G401 (cell line): ENCODE data around the gene ZNF641. TPM values are rescaled to one million over a fixed set of nuclear protein-coding genes. Genes with fewer than 3 reads are reported as not detected.
"Not testable (repeated sequence)": the region's sequence is repeated elsewhere in the genome, so short reads cannot be mapped to it uniquely, and the experiment has no call there.

Experiments
- DNase-seq: peaks from one replicate; pipeline ENCODE4 v3.0.0-alpha.2; 2015; ENCODE audit warnings: low spot score
- in situ Hi-C: cut with HindIII; loops from 2 replicates; pipeline ENCODE4 v1.10.0; 2016; ENCODE audit warnings: low sequenced_read_pairs, mixed read lengths
- total RNA-seq: library from RNA; depleted of rRNA; stranded (reverse); fragments of >200 nt; shearing (Covaris generic); gene quantifications from 2 replicates; pipeline ENCODE4 v1.2.3, GENCODE V29; 2014

Gene ZNF641
- total RNA-seq, 1 experiment from 2014 or later, result 12.7 TPM

DNA sequence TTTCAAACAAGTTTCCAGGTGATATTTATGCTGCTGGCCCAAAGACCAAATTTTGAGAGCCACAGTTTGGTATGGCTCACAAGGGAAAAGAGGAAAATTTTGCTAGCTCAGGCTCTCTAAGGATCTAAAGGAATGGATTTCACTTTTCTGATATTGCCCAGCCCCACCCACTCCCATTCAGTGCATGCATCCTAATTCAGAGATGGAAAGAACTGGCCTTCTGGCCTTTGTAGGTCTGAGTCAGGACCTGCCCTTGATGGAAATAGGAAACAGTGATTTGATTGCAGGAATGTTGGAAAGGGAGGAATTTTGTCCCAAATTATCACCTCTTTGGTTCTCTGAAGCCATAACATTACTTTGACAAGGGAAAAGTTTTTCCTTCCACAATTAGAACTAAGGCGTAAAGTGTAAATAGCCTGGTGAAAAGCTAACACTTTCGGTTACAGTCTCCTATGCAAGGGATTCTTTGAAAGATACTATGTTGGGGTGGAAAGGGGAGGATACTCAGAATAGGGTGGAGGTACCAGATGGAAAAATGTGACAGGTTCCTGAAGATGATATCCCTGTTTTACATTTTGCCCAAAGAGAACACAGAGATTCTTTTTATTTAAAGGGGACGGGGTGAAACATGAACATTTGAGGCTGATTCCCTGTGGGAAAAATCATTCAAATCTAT lies 11.1 kb downstream of the ZNF641 start:
- no peak for DNase-seq
- in situ Hi-C loops, result no loop called here

- no peak for DNase-seq
- in situ Hi-C loops, result no loop called here
Observed at GRCh38 chr12:48336564-48336963, 14.2 kb downstream of the ZNF641 start.

DNA sequence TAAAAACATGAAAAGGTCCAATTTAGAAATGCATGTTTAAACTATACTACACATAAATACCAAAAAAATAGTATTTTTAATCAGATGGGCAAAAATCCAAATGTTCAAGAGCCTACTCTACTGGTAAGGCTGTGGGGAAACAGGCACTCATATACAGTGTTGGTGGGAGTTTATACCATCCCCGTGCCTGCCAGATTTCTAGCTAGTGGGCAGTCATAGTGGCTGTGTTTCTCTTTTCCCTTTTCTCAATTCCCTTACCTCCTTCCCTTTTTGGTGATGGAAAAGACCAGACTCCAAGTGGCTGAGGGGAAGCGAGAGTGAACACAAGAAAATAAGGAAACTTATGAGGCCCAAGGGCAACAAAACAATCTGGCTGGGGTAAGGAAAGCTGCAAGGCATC lies 14.7 kb downstream of the ZNF641 start:
- in situ Hi-C loops, result no loop called here
- no peak for DNase-seq

GRCh38 chr12:48334808-48335207 lies 15.9 kb downstream of the ZNF641 start:
- no peak for DNase-seq
- in situ Hi-C loops, result no loop called here

DNA sequence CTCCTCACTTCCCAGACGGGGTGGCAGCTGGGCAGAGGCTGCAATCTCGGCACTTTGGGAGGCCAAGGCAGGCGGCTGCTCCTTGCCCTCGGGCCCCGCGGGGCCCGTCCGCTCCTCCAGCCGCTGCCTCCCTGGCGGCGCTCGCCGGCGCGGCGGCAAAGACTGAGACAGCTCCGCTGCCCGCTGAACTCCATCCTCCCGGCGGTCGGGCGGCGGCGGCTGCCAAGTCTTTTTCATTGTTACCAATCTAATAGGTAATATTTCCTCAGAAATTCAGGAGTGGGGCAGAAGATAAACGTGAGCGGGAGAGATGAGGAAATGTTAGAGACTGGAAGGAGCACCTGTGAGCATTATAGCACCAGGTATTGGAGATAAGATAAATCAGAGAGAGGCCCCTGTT lies 17.0 kb downstream of the ZNF641 start:
- DNase-seq, in situ Hi-C loops: not testable (repeated sequence)

DNA sequence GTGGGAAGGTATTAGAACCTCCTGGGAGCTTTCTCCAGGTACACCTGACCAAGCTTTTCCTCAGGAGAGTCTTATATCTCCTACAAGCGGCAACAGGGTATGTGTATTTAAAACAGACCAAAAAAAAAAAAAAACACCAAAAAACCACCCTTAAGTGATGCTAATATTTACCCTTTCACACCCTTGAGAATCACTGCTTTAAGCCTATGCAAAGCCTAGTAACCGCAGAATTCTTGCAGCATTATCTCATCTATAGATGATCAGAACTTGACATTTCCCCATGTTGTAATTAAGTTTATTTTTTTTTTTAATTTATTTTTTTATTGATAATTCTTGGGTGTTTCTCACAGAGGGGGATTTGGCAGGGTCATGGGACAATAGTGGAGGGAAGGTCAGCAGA lies 19.3 kb downstream of the ZNF641 start:
- no peak for DNase-seq
- in situ Hi-C loops, result no loop called here

GRCh38 chr12:48329199-48329939 lies 21.4 kb downstream of the ZNF641 start:
- in situ Hi-C loops, result no loop called here
- no peak for DNase-seq

DNA sequence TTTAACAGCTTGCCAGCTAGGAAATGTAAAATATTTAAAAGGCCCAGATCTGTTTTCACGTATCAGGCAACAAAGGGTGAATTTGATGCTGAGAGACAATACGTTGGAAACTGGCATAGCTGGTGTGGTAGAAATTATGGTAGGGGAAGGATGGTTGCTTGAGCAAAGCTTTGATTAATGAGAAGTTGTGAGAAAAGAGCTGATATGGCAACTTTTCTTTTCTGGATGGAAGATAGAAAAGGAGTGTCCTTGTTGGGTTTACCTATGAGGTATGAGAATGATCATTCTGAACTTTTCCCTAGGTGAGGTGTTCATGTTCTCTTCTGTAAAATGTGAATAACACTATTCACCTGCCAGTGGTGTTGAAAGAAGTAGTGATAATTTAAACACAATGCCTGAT lies 34.2 kb downstream of the ZNF641 start:
- in situ Hi-C loops, result no loop called here
- no peak for DNase-seq

GRCh38 chr12:48311313-48311712 lies 39.4 kb downstream of the ZNF641 start:
- DNase-seq, result no peak
- in situ Hi-C loops, result no loop called here

DNA sequence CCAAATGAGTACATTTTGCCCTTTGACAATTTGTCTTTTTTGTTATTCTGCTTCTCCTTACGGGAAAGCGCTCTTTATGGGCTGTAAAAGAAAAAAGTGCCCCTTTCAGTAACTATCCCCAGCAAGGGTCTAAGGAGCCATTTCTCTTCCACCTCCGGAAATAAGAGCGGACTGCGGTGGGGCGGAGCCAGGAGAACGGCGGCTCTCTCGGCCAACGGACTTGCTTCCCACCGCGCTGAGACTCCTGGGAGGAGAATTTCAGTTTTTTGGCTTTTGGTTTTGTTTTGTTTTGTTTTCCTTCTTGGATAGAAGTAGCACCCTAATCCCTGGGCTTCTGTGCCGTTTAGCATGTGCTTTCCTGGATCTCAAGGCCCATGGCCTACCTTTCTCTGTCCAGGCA lies 43.5 kb downstream of the ZNF641 start:
- no peak for DNase-seq
- in situ Hi-C loops, result no loop called here

DNA sequence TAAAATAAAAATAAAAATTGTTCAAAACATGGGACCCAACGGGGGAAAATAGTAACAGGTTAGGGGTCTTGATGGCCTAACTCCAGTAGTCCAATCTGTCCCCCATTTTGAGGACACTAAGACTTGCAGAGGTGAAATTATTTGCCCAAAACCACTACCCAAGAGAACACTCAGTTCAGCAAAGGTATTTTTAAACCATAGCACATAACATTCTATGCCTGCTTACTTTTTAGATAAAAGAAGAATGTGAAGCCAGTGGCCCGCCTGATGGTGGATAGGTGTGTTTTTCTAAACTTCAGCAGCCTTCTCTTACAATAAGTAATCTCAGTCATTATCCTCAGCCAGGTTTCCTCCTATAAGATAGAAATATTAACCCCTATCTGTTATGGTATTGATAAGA lies 45.5 kb downstream of the ZNF641 start:
- in situ Hi-C loops, result no loop called here
- no peak for DNase-seq

- no peak for DNase-seq
- in situ Hi-C loops, result no loop called here
Observed at GRCh38 chr12:48302161-48302911, 48.4 kb downstream of the ZNF641 start.

DNA sequence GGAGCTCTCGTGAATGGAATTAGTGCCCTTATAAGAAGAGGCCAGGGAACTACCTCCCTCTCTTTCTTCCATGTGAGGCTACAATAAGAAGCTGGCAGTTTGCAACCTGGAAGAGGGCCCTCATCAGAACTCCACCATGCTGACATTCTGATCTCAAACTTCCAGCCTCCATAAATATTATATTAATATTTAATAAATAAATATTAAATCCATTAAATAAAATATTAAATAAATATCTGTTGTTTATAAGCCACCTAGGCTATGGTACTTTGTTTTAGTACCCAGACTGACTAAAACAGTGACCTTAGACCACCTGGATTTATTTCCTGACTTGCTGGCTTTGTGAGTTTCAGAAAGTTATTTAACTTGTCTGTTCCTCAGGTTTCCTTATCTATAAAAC lies 49.9 kb downstream of the ZNF641 start:
- in situ Hi-C loops, result no loop called here
- DNase-seq, result no peak

DNA sequence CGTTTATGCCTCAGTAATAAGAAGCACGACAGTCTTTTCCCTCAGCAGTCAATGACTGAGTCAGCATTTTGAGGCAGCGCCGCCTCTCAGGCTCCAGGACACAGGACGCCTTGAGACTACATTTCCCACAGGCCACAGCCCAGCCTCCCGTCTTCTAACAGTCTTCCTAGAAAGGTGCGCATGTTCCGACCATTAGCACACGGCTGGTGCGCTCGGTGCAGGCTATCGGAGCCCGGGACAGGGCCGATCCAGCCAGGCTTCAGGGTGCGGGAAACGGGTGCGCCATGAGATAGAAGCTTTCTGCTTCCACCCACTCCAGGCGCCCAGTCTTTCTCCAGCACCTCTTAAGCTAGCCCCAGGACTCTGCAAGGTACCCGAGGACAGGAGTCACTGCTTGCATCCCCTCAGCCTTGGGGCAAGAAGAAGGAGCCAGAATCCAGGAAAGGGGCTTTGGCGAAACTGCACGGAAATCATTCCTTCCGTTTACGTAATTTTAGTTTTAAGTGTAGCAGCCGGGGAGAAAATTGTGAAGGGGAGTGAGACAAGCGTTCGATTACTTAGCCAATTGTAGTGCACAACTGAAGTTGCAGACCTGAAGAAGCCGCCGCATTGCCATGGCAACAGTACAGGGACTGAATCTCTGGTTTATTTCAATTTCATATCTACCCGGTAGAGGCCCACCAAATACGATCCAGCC lies 54.0 kb downstream of the ZNF641 start:
- peak; percentile 93 for DNase-seq
- in situ Hi-C loops, result no loop called here

DNA sequence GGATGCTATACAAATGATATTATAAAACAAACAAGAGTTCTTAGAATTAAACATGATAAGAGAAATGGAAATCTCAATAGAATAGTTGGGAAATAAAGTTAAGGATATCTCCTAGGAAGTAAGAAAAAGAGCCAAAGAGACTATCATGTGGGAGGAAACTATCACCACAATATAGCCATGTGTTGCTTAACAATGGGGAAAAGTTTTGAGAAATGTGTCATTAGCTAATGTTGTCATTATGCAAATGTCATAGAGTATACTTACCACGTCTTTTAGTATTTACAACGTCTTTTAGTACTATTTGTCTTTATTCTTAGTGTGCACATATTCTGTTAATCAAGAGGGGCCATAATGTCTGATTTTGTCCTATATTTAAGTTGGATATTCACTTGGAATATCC lies 58.7 kb downstream of the ZNF641 start:
- in situ Hi-C loops, result no loop called here
- no peak for DNase-seq

DNA sequence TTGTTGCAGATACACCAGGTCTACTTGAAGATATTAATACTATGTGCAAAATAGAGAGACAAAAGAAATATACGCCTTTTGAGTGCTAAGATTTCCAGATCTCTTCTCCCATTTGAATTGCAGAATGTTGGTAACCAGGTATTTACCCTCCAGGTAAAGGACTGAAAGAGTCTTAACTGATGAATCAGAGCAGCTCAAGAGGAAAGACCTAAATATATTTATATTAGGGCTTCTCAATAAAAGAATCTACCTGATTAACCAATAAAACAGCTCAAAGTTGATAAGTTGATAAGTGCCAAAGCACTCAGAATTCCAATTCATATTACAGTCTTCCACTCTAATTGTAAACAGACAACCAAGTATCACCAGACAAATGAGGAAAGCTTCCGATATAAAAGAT lies 59.2 kb downstream of the ZNF641 start:
- DNase-seq, result no peak
- in situ Hi-C loops, result no loop called here

DNA sequence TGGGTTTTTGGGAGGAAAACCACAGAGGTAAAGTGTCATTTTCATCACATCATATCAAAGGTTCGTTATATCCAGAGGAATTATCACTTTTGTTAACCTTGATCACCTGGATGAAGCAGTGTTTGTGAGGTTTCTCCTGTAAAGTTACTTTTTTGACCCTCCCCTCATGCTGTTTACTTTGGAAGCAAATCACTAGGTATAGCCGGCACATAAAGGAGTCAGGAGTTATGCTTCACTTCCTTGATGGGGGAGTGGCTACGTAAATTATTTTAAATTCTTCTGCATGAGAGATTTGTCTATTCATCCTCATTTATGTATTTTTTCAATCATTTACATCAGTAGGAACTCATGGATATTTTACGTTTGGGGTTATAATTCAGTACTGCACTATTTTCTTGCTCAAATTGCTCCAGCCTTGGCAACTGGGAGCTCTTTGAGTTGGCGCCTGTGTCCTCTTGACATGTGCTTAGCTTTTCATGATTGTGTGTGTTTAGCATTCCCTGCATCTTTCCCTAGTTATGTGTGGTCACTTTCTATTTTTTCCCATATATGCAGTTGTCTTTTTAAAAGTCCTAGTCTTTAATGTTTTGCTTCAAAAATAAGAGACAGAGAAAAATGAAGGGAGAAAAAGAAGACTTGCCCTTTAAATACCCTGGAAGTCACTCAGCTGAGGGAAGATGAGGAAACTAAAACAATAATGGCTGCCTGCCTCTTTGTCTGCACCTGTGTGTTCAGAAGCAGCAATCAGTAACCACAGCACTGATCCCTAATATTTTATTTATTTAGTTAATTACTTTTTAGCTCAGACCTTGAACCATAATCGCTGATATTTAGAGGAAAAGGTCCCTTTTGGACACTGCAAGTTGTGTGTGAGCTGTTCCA lies 62.1 kb downstream of the ZNF641 start:
- DNase-seq, result no peak
- in situ Hi-C loops, result no loop called here
